Neuronal stem cell (in vitro differentiated cells): ENCODE measurements around the gene SGK2.

Experiments used
- DNase-seq: peaks from one replicate; pipeline ENCODE4 v3.0.0-alpha.2; 2013; ENCODE audit warnings: low spot score
- H2AFZ ChIP-seq: one replicate; pipeline ENCODE4 v1.6.1; 2013; ENCODE audit warnings: mild to moderate bottlenecking, low read length, inconsistent platforms
- H2AK5ac ChIP-seq: 2 replicates; pipeline ENCODE4 v1.6.1; 2013; ENCODE audit warnings: low read depth, mild to moderate bottlenecking, inconsistent platforms, low read length, moderate library complexity, mixed read lengths
- H2BK120ac ChIP-seq: 2 replicates; pipeline ENCODE4 v1.6.1; 2013; ENCODE audit warnings: low read depth, mild to moderate bottlenecking, inconsistent platforms, low read length, moderate library complexity, mixed read lengths
- H2BK12ac ChIP-seq: one replicate; pipeline ENCODE4 v1.6.1; 2013; ENCODE audit warnings: low read length, inconsistent platforms
- H2BK15ac ChIP-seq: 2 replicates; pipeline ENCODE4 v1.6.1; 2013; ENCODE audit warnings: mild to moderate bottlenecking, low read length, inconsistent platforms, mixed read lengths
- H2BK5ac ChIP-seq: one replicate; pipeline ENCODE4 v1.6.1; 2013; ENCODE audit warnings: inconsistent platforms, mild to moderate bottlenecking, low read length, moderate library complexity
- H3K14ac ChIP-seq: one replicate; pipeline ENCODE4 v1.6.1; 2013; ENCODE audit warnings: low read length, inconsistent platforms
- H3K18ac ChIP-seq: 2 replicates; pipeline ENCODE4 v1.6.1; 2013; ENCODE audit warnings: low read length, inconsistent platforms
- H3K23ac ChIP-seq: 2 replicates; pipeline ENCODE4 v1.6.1; 2013; ENCODE audit warnings: low read depth, mild to moderate bottlenecking, mixed read lengths, low read length, inconsistent platforms; ENCODE audit not compliant: poor library complexity
- H3K27ac ChIP-seq: replicated peaks from 3 replicates; pipeline ENCODE4 v1.5.1; 2013; ENCODE audit warnings: low read length, inconsistent platforms
- H3K27me3 ChIP-seq, 3 experiments: 2 replicates each; pipeline ENCODE4 v1.6.1; 2013; ENCODE audit warnings: low read length in 3 of 3, mild to moderate bottlenecking in 2 of 3, inconsistent platforms in 1 of 3, low read depth in 1 of 3, mixed read lengths in 1 of 3, moderate library complexity in 1 of 3; ENCODE audit not compliant: control insufficient read depth in 3 of 3, insufficient read depth in 3 of 3
- H3K36me3 ChIP-seq, 2 donors: replicated peaks in 1 of 2; 2 replicates each; pipeline ENCODE4 v1.6.1; 2013; ENCODE audit warnings: low read length in 2 of 2; ENCODE audit not compliant: control insufficient read depth in 2 of 2, insufficient read depth in 2 of 2
- H3K4ac ChIP-seq: 2 replicates; pipeline ENCODE4 v1.6.1; 2013; ENCODE audit warnings: inconsistent platforms, mild to moderate bottlenecking, low read length, moderate library complexity
- H3K4me1 ChIP-seq, 2 donors: 1 replicate in 1 of 2; 2 replicates in 1 of 2; pipeline ENCODE4 v1.6.1; 2013; ENCODE audit warnings: low read length in 2 of 2, low read depth in 1 of 2; ENCODE audit not compliant: control insufficient read depth in 2 of 2, insufficient read depth in 1 of 2
- H3K4me2 ChIP-seq: one replicate; pipeline ENCODE4 v1.6.1; 2013; ENCODE audit warnings: mild to moderate bottlenecking, low read length, inconsistent platforms; ENCODE audit not compliant: insufficient read depth, poor library complexity, severe bottlenecking
- H3K4me3 ChIP-seq, 2 donors: 2 replicates each; pipeline ENCODE4 v1.5.1; 2013; ENCODE audit warnings: low read length in 2 of 2, mild to moderate bottlenecking in 2 of 2, inconsistent platforms in 1 of 2, moderate library complexity in 1 of 2
- H3K79me1 ChIP-seq: one replicate; pipeline ENCODE4 v1.6.1; 2013; ENCODE audit warnings: low read depth, mild to moderate bottlenecking, inconsistent platforms, low read length, moderate library complexity
- H3K9ac ChIP-seq: one replicate; pipeline ENCODE4 v1.6.1; 2013; ENCODE audit warnings: mild to moderate bottlenecking, low read depth, low read length, inconsistent platforms; ENCODE audit not compliant: poor library complexity
- H3K9me3 ChIP-seq, 2 donors: replicated peaks in 1 of 2; 2 replicates each; pipeline versions ENCODE3 to v1.6.1; 2013; ENCODE audit warnings: low read length in 2 of 2, mild to moderate bottlenecking in 2 of 2, inconsistent platforms in 1 of 2, low read depth in 1 of 2, mixed read lengths in 1 of 2, moderate library complexity in 1 of 2; ENCODE audit not compliant: control insufficient read depth in 2 of 2, insufficient read depth in 1 of 2
- H4K8ac ChIP-seq: one replicate; pipeline ENCODE4 v1.6.1; 2013; ENCODE audit warnings: low read depth, mild to moderate bottlenecking, inconsistent platforms, low read length, moderate library complexity
- H4K91ac ChIP-seq: one replicate; pipeline ENCODE4 v1.6.1; 2013; ENCODE audit warnings: low read length, low read depth, mild to moderate bottlenecking, inconsistent platforms; ENCODE audit not compliant: poor library complexity
- WGBS, 2 donors: extraction: QIAGEN DNeasy Blood & Tissue Kit; methylation state at CpG; one replicate each; pipeline ENCODE4 v1.1.7; 2013; ENCODE audit warnings: missing lambda C conversion rate in 2 of 2, mixed read lengths in 1 of 2; ENCODE audit not compliant: insufficient read length in 2 of 2, insufficient replicate concordance in 1 of 2; ENCODE audit errors: extremely low coverage in 2 of 2; 5-methylcytosine and 5-hydroxymethylcytosine counted together

Gene SGK2

GRCh38 chr20:43513931-43514647 lies 44.7 kb upstream of the SGK2 start:
- no peak overlapping the region for H2BK12ac ChIP-seq
- peaks cover 0 to 1% (median 0%) of the 10 kb centered on the region in 3 experiments for H3K27me3 ChIP-seq
- H3K4me1 ChIP-seq, result peaks cover 0 to 5% of the 10 kb centered on the region in 2 donors
- H2BK15ac ChIP-seq, result peak overlapping the region; percentile 62
- WGBS, 2 donors, result no CpG with 5 or more reads among the region's 39 CpGs
- H3K18ac ChIP-seq, result peak overlapping the region; percentile 93
- no peak overlapping the region for H3K14ac ChIP-seq
- peak overlapping the region; percentile 67 for H3K4me2 ChIP-seq
- H3K27ac ChIP-seq, result peak overlapping the region; percentile 36
- no peak overlapping the region for H4K8ac ChIP-seq
- no peak overlapping the region for H3K4ac ChIP-seq
- peak overlapping the region; percentile 66 for H3K23ac ChIP-seq
- peak overlapping the region; percentile 79 for H3K9ac ChIP-seq
- H4K91ac ChIP-seq, result no peak overlapping the region
- peak overlapping the region; percentile 54 for H2AK5ac ChIP-seq
- peak overlapping the region; percentile 86 to 95 for H3K4me3 ChIP-seq
- H3K9me3 ChIP-seq, result no peaks in the 10 kb centered on the region
- H2BK5ac ChIP-seq, result peak overlapping the region; percentile 94
- DNase-seq, result peak; percentile 98
- no peak overlapping the region for H2BK120ac ChIP-seq
- peaks cover 0 to 20% of the 10 kb centered on the region in 2 donors for H3K36me3 ChIP-seq
- peak overlapping the region; percentile 94 for H2AFZ ChIP-seq
- no peaks in the 10 kb centered on the region for H3K79me1 ChIP-seq

DNA sequence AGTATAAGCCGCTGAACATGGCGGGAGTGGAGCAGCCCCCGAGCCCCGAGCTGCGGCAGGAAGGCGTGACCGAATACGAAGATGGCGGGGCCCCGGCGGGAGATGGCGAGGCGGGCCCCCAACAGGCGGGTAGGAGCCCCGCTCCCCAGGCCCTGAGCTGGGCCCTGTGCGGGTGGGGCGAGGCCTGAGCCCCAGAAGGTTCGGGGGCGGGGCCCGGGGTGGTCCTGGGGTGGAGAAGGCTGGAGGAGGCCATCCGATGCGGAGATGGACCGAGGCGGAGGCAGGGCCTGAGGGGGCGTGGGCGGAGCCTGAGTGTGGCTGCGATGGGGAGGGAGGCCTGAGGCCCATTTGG lies 44.2 kb upstream of the SGK2 start:
- H3K14ac ChIP-seq, result no peak overlapping the region
- peak overlapping the region; percentile 94 for H2AFZ ChIP-seq
- peak overlapping the region; percentile 36 for H3K27ac ChIP-seq
- H4K91ac ChIP-seq, result no peak overlapping the region
- H3K18ac ChIP-seq, result peak overlapping the region; percentile 93
- peak overlapping the region; percentile 78 for H3K9ac ChIP-seq
- H3K36me3 ChIP-seq, result peaks cover 0 to 20% of the 10 kb centered on the region in 2 donors
- H3K27me3 ChIP-seq, result no peaks in the 10 kb centered on the region
- H3K4me2 ChIP-seq, result peak overlapping the region; percentile 47
- peaks cover 0 to under 1% of the 10 kb centered on the region in 2 donors for H3K9me3 ChIP-seq
- no peak overlapping the region for H3K4ac ChIP-seq
- no peak overlapping the region for H2BK120ac ChIP-seq
- H3K79me1 ChIP-seq, result no peaks in the 10 kb centered on the region
- peak overlapping the region; percentile 66 for H3K23ac ChIP-seq
- no CpG with 5 or more reads among the region's 27 CpGs for WGBS, 2 donors
- H3K4me1 ChIP-seq, result peaks cover 0 to 5% of the 10 kb centered on the region in 2 donors
- H2AK5ac ChIP-seq, result peak overlapping the region; percentile 54
- H2BK12ac ChIP-seq, result no peak overlapping the region
- H2BK15ac ChIP-seq, result peak overlapping the region; percentile 62
- H3K4me3 ChIP-seq, result peak overlapping the region; percentile 86 to 95
- no peak overlapping the region for H4K8ac ChIP-seq
- DNase-seq, result no peak
- H2BK5ac ChIP-seq, result peak overlapping the region; percentile 94

GRCh38 chr20:43515628-43516027 lies 43.2 kb upstream of the SGK2 start:
- Histone ChIP-seq H2BK15ac (no peak overlapping the region), H3K23ac (no peak overlapping the region), H3K9ac (no peak overlapping the region), H3K4ac (no peak overlapping the region), H3K36me3 (peaks cover 0 to 20% of the 10 kb centered on the region in 2 donors), H3K18ac (no peak overlapping the region), H3K27me3 (no peaks in the 10 kb centered on the region), H3K9me3 (peaks cover 0 to 6% of the 10 kb centered on the region in 2 donors), H3K4me2 (no peak overlapping the region), H2AK5ac (no peak overlapping the region), H3K14ac (no peak overlapping the region), H2AFZ (no peak overlapping the region), H3K79me1 (no peaks in the 10 kb centered on the region), H2BK12ac (no peak overlapping the region), H4K8ac (no peak overlapping the region), H3K4me1 (peaks cover 0 to 5% of the 10 kb centered on the region in 2 donors), H3K27ac (no peak overlapping the region), H3K4me3 (peak overlapping the region in 1 of 2 donors; percentile 95), H2BK5ac (no peak overlapping the region), H2BK120ac (no peak overlapping the region), H4K91ac (no peak overlapping the region)
- no peak for DNase-seq
- WGBS, 2 donors, result no CpG with 5 or more reads among the region's 2 CpGs

- no peak overlapping the region for H2AK5ac ChIP-seq
- H3K23ac ChIP-seq, result no peak overlapping the region
- no peaks in the 10 kb centered on the region for H3K27me3 ChIP-seq
- H3K9ac ChIP-seq, result no peak overlapping the region
- H2AFZ ChIP-seq, result no peak overlapping the region
- H3K4me1 ChIP-seq, result peaks cover 0 to 5% of the 10 kb centered on the region in 2 donors
- H2BK15ac ChIP-seq, result no peak overlapping the region
- peaks cover 0 to 6% of the 10 kb centered on the region in 2 donors for H3K9me3 ChIP-seq
- H3K4ac ChIP-seq, result no peak overlapping the region
- no peak overlapping the region for H2BK5ac ChIP-seq
- no peak overlapping the region for H3K14ac ChIP-seq
- no peak overlapping the region for H2BK12ac ChIP-seq
- no peak overlapping the region for H2BK120ac ChIP-seq
- no peak overlapping the region for H3K4me2 ChIP-seq
- H3K18ac ChIP-seq, result no peak overlapping the region
- H3K79me1 ChIP-seq, result no peaks in the 10 kb centered on the region
- H3K4me3 ChIP-seq, result no peak overlapping the region
- DNase-seq, result no peak
- H4K91ac ChIP-seq, result no peak overlapping the region
- WGBS, 2 donors, result no CpG with 5 or more reads among the region's 1 CpG
- H3K27ac ChIP-seq, result no peak overlapping the region
- peaks cover 0 to 20% of the 10 kb centered on the region in 2 donors for H3K36me3 ChIP-seq
- no peak overlapping the region for H4K8ac ChIP-seq
Observed at GRCh38 chr20:43516251-43516824, 42.5 kb upstream of the SGK2 start.
